ENCODE results near the gene CALML6. TPM values are rescaled to one million over a fixed set of nuclear protein-coding genes. Genes with fewer than 3 reads are reported as not detected.
A peak's percentile ranks its signal among the peaks of the same experiment; 100 is the strongest.

Gene CALML6
- total RNA-seq, 1 experiment from 2014 or later: 1.5 TPM

DNA sequence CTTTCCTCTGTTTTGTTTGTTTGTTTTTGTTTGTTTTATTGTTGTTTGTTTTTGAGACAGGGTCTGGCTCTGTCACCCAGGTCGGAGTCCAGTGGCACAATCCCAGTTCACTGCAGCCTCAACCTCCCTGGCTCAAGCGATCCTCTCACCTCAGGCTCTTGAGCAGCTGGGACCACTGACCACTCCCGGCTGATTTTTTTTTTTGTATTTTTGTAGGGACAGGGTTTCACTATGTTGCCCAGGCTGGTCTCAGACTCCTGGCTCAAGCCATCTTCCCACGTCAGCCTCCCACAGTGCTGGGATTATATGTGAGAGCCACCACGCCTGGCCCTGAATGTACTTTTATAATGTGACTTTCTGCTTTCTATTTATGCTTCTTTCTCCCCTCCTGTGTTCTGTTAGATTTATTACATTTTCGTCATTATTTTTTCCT, 5.0 kb upstream of the CALML6 start:
- H3K27ac ChIP-seq (ENCODE audit: low read length): peak overlapping the region; percentile 52
- CTCF ChIA-PET: interaction anchor here (0.7 kb wide), 1 partner anchor 12 kb away, joined by 5 read pairs; no protein-coding TSS in a partner anchor
- no peaks in the 10 kb centered on the region for H3K9me3 ChIP-seq (ENCODE audit: control insufficient read depth, insufficient read depth, low read depth, low read length)
- POLR2A ChIA-PET: interaction anchor here (0.7 kb wide), 1 partner anchor 324 kb away, joined by 3 read pairs; no protein-coding TSS in a partner anchor
- H3K36me3 ChIP-seq (ENCODE audit: control insufficient read depth, insufficient read depth, low read length): no peaks in the 10 kb centered on the region; the same call in 1 of the 2 replicates
- H3K4me3 ChIP-seq (ENCODE audit: low read depth in 2 of 2, low read length in 2 of 2): peak overlapping the region; percentile 51 to 71
- H3K27me3 ChIP-seq (ENCODE audit: control insufficient read depth, insufficient read depth, low read length): no peaks in the 10 kb centered on the region
- TF ChIP-seq SIN3A (IDR thresholded peaks at IDR 0.05; ENCODE audit: borderline replicate concordance, insufficient read depth, low read depth, low read length): no peak
- TF ChIP-seq REST (IDR thresholded peaks at IDR 0.05; ENCODE audit: insufficient read depth in 1 of 2, low read depth in 2 of 2, low read length in 1 of 2): no peak
- TF ChIP-seq TCF7L2 (IDR thresholded peaks at IDR 0.05; ENCODE audit: low read depth, low read length): no peak
- TF ChIP-seq CTCF (IDR thresholded peaks at IDR 0.05): no peak
- TF ChIP-seq POLR2AphosphoS5 (IDR thresholded peaks at IDR 0.05; ENCODE audit: low read depth, low read length): no peak
- peaks cover 25% of the 10 kb centered on the region for H3K4me1 ChIP-seq (ENCODE audit: control insufficient read depth, insufficient read depth, low read length)
- no peak for ATAC-seq
- intact Hi-C loops (cut with micrococcal nuclease; ENCODE audit: unreplicated experiment) (no loop called here), in situ Hi-C loops (cut with HindIII; ENCODE audit: low pct_unique_long_range_greater_than_20kb, low sequenced_read_pairs) (no loop called here)
- no TSS peak for BruUV-seq (replicated peaks)
- DNase-seq (ENCODE audit: low read depth, low spot score): no peak

DNA sequence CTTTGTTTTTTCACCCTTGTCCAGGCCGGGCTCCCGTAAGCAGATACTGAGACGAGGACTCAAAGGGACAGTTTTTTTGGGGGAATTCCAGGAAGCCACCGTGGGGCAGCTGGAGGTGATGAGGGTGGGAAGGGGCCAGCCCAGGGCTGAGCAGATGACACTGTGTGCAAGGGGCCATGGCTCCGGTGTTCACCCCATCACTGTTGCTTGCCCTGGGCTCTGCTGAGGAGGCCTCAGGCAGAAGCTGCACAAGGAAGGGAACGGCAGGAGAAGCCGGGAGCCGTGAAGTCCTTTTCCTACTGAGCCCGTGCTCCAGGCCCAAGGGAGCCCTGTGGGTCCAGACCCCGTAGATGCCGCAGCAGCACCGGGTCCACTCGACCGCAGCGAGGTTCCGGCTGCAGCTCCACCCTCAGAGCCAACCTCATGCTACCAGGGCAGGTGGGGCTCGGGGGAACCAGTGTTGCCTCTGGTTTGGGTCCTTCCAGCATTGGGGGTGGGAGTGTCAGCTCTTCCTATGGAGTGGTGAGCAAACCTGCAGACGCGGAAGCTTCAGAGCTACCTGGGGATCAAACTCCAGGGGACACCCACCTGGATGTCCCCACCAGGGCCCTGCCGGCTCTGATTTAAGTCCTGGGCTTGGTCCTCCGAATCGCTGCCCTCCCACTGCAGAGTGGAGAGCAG, 4.3 kb upstream of the CALML6 start:
- DNase-seq (ENCODE audit: low read depth, low spot score): no peak
- no TSS peak for BruUV-seq (replicated peaks)
- peaks cover 25% of the 10 kb centered on the region for H3K4me1 ChIP-seq (ENCODE audit: control insufficient read depth, insufficient read depth, low read length)
- intact Hi-C loops (cut with micrococcal nuclease; ENCODE audit: unreplicated experiment): no loop called here
- in situ Hi-C loops (cut with HindIII; ENCODE audit: low pct_unique_long_range_greater_than_20kb, low sequenced_read_pairs): no loop called here
- H3K9me3 ChIP-seq (ENCODE audit: control insufficient read depth, insufficient read depth, low read depth, low read length): no peaks in the 10 kb centered on the region
- no peak for ATAC-seq
- H3K27me3 ChIP-seq (ENCODE audit: control insufficient read depth, insufficient read depth, low read length): no peaks in the 10 kb centered on the region
- no peak overlapping the region for H3K27ac ChIP-seq (ENCODE audit: low read length)
- CTCF ChIA-PET: no interaction called here
- POLR2A ChIA-PET: no interaction called here
- no peak overlapping the region for H3K4me3 ChIP-seq (ENCODE audit: low read depth in 2 of 2, low read length in 2 of 2)
- no peaks in the 10 kb centered on the region; the same call in 1 of the 2 replicates for H3K36me3 ChIP-seq (ENCODE audit: control insufficient read depth, insufficient read depth, low read length)
- TF ChIP-seq TCF7L2 (IDR thresholded peaks at IDR 0.05; ENCODE audit: low read depth, low read length) (no peak), POLR2AphosphoS5 (IDR thresholded peaks at IDR 0.05; ENCODE audit: low read depth, low read length) (no peak), SIN3A (IDR thresholded peaks at IDR 0.05; ENCODE audit: borderline replicate concordance, insufficient read depth, low read depth, low read length) (no peak), CTCF (IDR thresholded peaks at IDR 0.05) (no peak), REST (IDR thresholded peaks at IDR 0.05; ENCODE audit: insufficient read depth in 1 of 2, low read depth in 2 of 2, low read length in 1 of 2) (no peak)
